Renal cortex interstitium (tissue), 11 donors: ENCODE data around the gene PTS. TPM values are rescaled to one million over a fixed set of nuclear protein-coding genes. Genes with fewer than 3 reads are reported as not detected.

Experiments
- DNase-seq, 11 donors: peaks; one replicate each; pipeline ENCODE4 v3.0.0-alpha.2; 2013; ENCODE audit warnings: low read depth in 9 of 11, low spot score in 4 of 11; ENCODE audit errors: extremely low read depth in 1 of 11
- polyA plus RNA-seq, 3 donors: library from polyadenylated mRNA; unstranded; fragments of 120-200 nt; gene quantifications; one replicate each; pipeline ENCODE4 v1.2.1, GENCODE V29; 2013; ENCODE audit not compliant: insufficient read length in 3 of 3

PTS gene
- polyA plus RNA-seq, 3 donors = 46.6 to 63.6 (median 53.1) TPM

DNA sequence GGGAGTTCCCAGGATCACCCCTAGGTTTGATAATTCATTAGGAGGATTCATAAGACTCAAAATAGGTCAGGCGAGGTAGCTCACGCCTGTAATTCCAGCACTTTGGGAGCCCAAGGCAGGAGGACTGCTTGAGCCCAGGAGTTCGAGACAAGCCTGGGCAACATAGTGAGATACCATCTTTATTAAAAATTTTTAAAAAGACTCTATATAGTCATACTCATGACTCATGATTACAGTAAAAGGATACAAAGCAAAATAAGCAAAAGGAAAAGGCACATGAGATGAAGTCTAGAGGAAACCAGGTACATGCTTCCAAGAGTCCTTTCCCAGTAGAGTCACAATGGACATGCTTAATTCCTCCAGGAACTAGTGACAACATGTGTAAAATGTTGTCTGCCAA, 13.9 kb upstream of the PTS start:
- DNase-seq = no peak

- no peak for DNase-seq
Measured at GRCh38 chr11:112212710-112213109, 13.5 kb upstream of the PTS start.

DNA sequence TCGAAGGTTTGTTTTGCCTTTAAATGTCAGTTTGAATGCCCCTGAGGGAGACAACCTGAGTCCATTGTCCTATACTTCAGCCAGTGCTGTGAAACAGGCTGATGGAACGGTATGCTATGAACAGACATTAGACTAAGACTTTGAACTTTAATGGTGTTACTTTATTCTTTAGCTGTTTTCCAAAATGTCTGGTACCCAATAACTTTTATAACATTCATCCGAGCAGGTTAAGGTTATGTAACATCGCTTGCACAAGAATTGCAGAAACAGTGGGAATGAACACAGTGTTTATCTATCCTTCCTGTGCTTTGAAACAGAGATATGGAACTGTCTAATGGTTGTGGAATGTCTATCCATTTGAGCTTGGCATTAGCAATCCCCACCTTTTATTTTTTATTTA, 12.5 kb upstream of the PTS start:
- DNase-seq = no peak

GRCh38 chr11:112215621-112216020, 10.6 kb upstream of the PTS start:
- no peak for DNase-seq

- no peak for DNase-seq
Measured at GRCh38 chr11:112216561-112217105, 9.6 kb upstream of the PTS start.

DNA sequence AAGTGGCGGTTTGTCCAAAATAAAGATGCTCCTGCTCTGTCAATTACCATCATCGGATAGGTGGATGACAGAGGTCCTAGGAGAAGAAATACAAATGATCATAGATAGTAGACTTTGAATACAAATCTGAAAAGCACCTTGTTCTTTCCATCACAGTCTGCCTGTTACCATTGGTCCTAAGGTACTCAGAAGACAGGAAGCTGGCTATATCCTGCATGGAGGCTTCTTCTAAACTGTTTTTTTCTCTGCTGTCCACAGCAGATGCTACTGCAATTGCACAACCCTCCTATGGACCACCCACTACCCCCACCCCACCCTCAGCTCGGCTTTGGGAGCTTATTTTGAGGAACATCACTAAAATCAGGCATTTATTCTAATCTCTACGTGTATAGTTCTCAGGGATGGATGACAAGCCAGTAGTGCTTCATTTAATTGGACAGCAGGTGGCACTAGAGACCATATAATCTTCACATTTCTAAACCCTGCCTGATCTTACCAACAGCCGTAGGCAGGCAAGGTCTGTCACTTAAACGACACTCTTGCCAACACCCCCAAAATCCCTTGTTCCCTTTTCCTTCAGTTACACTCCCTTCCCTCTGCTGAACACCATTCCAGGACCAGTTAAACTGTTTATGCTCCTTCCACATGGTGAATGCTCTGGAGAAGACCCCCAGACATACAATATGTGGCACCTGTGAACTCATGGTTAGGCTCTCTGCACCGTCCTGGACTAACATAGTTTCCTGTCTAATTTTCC, 6.6 kb upstream of the PTS start:
- DNase-seq = peak in 10 of 11 donors; percentile 41 to 78 (median 66)

DNA sequence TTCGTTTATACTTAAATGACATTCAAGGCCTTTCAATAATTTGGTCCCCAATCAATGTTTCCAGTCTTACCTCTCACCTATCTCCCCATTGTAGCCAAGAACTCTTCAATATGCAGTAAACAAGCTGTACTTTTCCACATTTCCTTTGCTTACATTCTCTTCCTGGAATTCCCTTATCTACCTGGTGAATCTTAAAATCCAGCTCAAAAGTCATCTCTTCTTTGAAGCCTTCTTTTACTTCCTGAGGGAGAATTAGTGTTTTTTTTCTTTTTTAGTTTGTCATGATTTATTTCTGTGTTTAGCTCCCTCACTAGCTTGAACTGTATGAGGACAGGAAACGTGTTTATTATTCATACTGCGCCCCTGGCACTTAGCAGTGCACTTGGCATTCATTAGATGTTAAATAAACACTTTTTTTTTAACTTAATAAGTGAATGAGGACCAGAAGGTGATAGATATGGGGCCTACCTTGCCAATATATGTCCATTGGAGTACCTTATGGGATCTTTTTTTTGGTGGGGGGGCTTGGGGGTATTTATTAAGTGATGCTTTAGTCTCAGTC, 4.9 kb upstream of the PTS start:
- no peak for DNase-seq

DNA sequence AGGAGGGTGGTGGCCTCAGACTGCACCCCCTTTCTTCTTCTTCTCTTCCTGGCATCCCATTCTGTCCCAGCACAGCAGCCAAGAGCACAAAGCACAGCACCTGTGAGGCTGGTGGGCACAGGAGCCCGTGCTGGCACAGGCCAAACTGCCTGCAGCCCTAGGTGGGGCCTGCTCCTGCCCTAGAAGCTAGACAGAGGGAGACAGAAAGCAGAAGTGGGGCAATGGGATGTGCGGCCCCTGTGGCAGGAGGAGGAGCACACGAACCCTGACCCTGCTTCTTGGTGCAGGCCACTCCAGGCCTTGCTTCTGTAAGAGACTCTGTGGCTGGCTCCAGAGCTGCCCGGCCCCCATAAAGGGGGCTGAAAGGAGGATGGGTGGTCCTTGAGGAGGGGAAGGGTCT, 3.9 kb upstream of the PTS start:
- DNase-seq = no peak

DNA sequence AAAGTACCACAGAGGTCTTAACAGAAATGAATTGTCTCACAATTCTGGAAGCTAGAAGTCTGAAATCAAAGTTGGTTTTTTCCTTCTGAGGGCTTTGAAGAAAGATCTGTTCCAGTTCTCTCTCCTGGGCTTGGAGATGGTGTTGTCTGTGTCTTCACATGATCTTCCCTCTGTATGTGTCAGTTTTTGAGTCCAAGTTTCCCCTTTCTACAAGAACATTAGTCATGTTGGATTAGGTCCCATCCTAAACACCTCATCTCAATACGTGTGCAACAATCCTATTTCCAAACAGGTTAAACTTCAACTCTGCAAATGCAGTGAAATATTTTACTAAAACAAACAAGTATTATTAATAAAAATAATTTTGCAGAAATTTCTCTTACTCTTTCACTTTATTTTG, 3.1 kb upstream of the PTS start:
- no peak for DNase-seq

GRCh38 chr11:112223754-112224532, 2.3 kb upstream of the PTS start:
- no peak for DNase-seq

DNA sequence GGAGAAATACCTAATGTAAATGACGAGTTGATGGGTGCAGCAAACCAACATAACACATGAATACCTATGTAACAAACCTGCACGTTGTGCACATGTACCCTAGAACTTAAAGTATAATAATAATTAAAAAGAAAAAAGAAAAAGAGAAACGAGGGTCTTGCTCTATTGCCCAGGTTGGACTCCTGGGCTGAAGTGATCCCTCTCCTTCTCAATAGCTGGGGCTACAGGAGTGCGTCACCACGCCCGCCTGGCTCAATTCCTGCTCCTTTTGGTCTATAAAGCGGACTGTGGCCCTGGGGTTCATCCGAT, 521 bp upstream of the PTS start:
- no peak for DNase-seq

- DNase-seq = peak in 2 of 11 donors; percentile 17 to 19
Measured at GRCh38 chr11:112226831-112227401, 688 bp downstream of the PTS start.

DNA sequence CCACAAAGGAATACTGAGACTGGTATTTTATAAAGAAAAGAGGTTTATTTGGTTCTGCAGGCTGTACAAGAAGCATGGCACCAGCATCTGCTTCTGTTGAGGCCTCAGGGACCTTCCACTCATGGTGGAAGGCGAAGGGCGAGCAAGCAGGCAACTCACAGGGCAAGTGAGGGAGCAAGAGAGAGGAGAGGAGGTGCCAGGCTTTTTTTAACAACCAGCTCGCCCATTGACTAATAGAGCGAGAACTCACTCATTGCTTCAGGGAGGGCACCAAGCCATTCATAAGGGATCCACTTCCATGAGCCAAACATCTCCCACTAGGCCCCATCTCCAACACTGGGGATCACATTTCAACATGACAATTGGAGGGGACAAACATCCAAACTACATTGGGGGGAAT, 1.2 kb downstream of the PTS start:
- DNase-seq = no peak

- no peak for DNase-seq
Measured at GRCh38 chr11:112228706-112229105, 2.5 kb downstream of the PTS start.

DNA sequence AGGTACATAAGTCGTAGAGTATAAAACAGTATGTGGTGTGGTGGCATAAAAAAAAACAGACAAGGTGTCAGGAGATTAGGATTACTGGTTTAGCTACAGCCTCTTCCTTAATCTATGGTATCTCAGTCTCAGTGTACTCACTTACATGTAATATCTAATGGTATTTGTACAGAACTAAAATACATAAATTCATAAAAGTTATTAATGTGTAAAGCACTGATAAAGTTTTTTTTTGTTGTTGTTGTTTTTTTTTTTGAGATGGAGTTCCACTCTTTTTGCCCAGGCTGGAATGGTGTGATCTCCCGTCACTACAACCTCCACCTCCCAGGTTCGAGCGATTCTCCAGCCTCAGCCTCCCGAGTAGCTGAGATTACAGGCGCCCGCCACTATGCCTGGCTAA, 2.9 kb downstream of the PTS start:
- DNase-seq = no peak

DNA sequence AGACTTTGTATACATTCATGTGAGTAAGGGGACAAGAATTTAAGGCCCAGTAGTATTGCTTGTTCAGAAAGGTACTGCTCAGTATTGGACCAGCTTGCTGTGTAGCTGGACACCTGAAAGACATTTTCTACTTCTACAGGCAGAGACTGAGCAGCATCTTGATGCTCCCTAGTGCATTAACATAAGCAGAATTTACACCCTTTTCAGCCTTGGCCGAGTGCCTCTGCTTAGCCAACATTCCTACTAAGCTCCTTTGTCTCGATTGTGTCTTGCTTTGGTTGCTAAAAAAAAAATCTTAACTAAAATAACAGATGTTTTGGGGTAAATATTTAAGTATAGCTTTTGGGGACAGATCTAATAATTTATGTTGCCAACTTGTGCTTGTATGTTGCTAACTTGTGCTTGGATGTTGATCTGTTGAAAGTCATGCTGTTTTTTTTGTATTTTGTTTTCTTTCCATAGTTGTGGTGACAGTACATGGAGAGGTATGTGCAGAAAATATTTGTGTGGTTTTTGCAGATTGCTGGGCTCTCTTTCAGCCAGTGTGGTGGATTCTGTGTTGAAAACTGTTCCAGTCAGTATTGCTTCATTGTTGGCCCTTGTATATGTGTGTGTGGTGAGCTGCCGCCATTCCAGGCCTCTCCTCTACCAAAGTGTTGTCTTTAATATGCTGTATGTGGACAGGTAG, 3.7 kb downstream of the PTS start:
- DNase-seq = no peak

DNA sequence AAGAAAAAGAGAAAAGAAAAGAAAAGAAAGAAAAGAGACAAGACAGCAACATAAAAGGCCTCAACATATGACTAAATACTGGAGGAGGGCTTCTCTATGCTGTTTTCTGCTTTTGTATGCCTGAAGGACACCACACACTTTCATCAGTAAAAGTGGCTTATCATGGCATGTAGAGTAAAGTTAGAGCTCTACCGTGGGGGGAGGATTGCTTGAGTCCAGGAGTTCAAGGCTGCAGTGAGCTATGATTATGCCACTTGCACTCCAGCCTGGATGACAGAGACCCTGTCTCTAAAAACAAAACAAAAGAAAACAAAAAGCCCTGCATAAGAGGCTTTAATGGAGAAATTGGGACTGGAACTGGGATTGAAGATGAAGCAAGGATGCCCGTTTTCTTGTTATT, 5.7 kb downstream of the PTS start:
- no peak for DNase-seq

GRCh38 chr11:112235750-112236390, 9.6 kb downstream of the PTS start:
- no peak for DNase-seq

- DNase-seq = no peak
Measured at GRCh38 chr11:112237451-112237850, 11.2 kb downstream of the PTS start.
